ENCODE data around the gene LMX1A. TPM values are rescaled to one million over a fixed set of nuclear protein-coding genes. Genes with fewer than 3 reads are reported as not detected.

Gene LMX1A
- total RNA-seq, 1 donor from 2014 or later, result 0.21 TPM

GRCh38 chr1:165328136-165328535, 28.4 kb downstream of the LMX1A start:
- intact Hi-C loops (cut with DNase I), result no loop called here
- Histone ChIP-seq H3K27me3 (ENCODE audit: low read depth) (peaks cover 14% of the 10 kb centered on the region), H3K4me3 (no peak overlapping the region), H3K4me1 (no peaks in the 10 kb centered on the region), H3K27ac (no peak overlapping the region), H3K9me3 (no peaks in the 10 kb centered on the region), H3K36me3 (no peaks in the 10 kb centered on the region)
- ATAC-seq (no peak), DNase-seq (no peak)
- no peak for TF ChIP-seq CTCF (IDR thresholded peaks at IDR 0.05)

DNA sequence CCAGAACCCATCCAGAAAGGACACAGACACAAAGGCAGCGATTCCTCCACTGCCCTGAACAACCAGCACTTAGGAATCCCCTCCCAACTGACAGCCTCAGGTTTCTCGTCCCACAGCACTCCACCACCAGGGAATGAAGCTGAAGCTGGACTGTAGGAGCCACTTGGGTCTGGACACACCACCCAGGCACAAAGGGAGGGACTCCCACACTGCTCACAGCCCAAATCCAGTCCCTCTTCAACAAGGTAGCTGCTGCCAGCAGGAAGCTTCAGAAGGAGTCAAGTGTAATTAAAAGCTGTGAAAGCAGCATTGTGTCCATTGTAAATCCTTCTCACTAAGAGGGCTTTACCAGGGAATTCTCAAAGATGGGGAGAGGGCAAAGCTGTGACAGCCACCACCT, 29.0 kb downstream of the LMX1A start:
- TF ChIP-seq CTCF (IDR thresholded peaks at IDR 0.05), result no peak
- DNase-seq (no peak), ATAC-seq (no peak)
- no peak overlapping the region for H3K4me3 ChIP-seq
- H3K27me3 ChIP-seq (ENCODE audit: low read depth), result peaks cover 14% of the 10 kb centered on the region
- intact Hi-C loops (cut with DNase I), result no loop called here
- H3K27ac ChIP-seq, result no peak overlapping the region
- H3K36me3 ChIP-seq, result no peaks in the 10 kb centered on the region
- H3K4me1 ChIP-seq, result no peaks in the 10 kb centered on the region
- H3K9me3 ChIP-seq, result no peaks in the 10 kb centered on the region

- intact Hi-C loops (cut with DNase I), result no loop called here
Observed at GRCh38 chr1:165325460-165326203, 30.9 kb downstream of the LMX1A start.

GRCh38 chr1:165324050-165324449, 32.5 kb downstream of the LMX1A start:
- H3K4me1 ChIP-seq, result no peaks in the 10 kb centered on the region
- no peak overlapping the region for H3K4me3 ChIP-seq
- no peak for TF ChIP-seq CTCF (IDR thresholded peaks at IDR 0.05)
- H3K9me3 ChIP-seq, result no peaks in the 10 kb centered on the region
- no peak overlapping the region for H3K27ac ChIP-seq
- no peak for DNase-seq
- H3K36me3 ChIP-seq, result no peaks in the 10 kb centered on the region
- intact Hi-C loops (cut with DNase I), result no loop called here
- ATAC-seq, result no peak
- peaks cover 19% of the 10 kb centered on the region for H3K27me3 ChIP-seq (ENCODE audit: low read depth)

More at GRCh38 chr1:165325460-165326203, 30.9 kb downstream of the LMX1A start:
- peaks cover 14% of the 10 kb centered on the region for H3K27me3 ChIP-seq (ENCODE audit: low read depth)
- H3K4me3 ChIP-seq, result no peak overlapping the region
- no peak for TF ChIP-seq CTCF (IDR thresholded peaks at IDR 0.05)
- no peak overlapping the region for H3K27ac ChIP-seq
- no peaks in the 10 kb centered on the region for H3K36me3 ChIP-seq
- ATAC-seq, result no peak
- no peaks in the 10 kb centered on the region for H3K9me3 ChIP-seq
- no peak for DNase-seq
- H3K4me1 ChIP-seq, result no peaks in the 10 kb centered on the region

DNA sequence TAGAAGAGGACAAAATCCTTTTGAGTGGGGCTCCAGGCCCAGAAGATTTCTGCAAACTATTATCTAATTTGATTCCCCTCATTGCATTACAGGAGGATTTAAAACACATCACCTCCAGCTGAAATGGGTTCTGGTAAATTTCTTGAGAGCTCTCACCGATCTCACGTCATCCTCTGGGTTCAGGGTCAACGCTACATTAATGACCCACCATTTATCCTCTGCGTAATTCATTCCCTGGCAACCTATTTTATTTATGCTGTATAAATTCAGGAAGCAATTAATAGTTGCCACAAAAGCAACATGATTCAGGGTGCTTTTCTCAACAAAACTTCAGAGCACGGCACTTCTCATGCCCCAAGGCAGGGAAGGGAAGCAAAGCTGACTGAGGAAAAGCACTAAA, 38.9 kb downstream of the LMX1A start:
- no peaks in the 10 kb centered on the region for H3K4me1 ChIP-seq
- no peak for TF ChIP-seq CTCF (IDR thresholded peaks at IDR 0.05)
- H3K36me3 ChIP-seq, result no peaks in the 10 kb centered on the region
- ATAC-seq, result no peak
- DNase-seq, result no peak
- intact Hi-C loops (cut with DNase I), result no loop called here
- H3K27ac ChIP-seq, result no peak overlapping the region
- H3K4me3 ChIP-seq, result no peak overlapping the region
- peaks cover 13% of the 10 kb centered on the region for H3K27me3 ChIP-seq (ENCODE audit: low read depth)
- H3K9me3 ChIP-seq, result no peaks in the 10 kb centered on the region
